H9 (cell line): ENCODE measurements around the gene TMC6. TPM values are rescaled to one million over a fixed set of nuclear protein-coding genes. Genes with fewer than 3 reads are reported as not detected.

Source experiments
- DNase-seq: peaks from one replicate; pipeline ENCODE4 v3.0.0-alpha.2; 2017
- H2AFZ ChIP-seq: one replicate; pipeline ENCODE4 v1.6.1; 2013; ENCODE audit warnings: mild to moderate bottlenecking, low read length, control low read depth, moderate library complexity
- H2AK5ac ChIP-seq: 2 replicates; pipeline ENCODE4 v1.6.1; 2013; ENCODE audit warnings: low read length, control low read depth, mixed read lengths; ENCODE audit not compliant: insufficient read length
- H2BK120ac ChIP-seq: one replicate; pipeline ENCODE4 v1.6.1; 2013; ENCODE audit warnings: low read depth, mild to moderate bottlenecking, low read length, control low read depth, inconsistent platforms; ENCODE audit not compliant: poor library complexity, severe bottlenecking
- H2BK12ac ChIP-seq: 2 replicates; pipeline ENCODE4 v1.6.1; 2013; ENCODE audit warnings: low read length, control low read depth, mixed read lengths, low read depth; ENCODE audit not compliant: insufficient read length
- H2BK15ac ChIP-seq: 2 replicates; pipeline ENCODE4 v1.6.1; 2013; ENCODE audit warnings: low read depth, low read length, control low read depth
- H2BK20ac ChIP-seq: one replicate; pipeline ENCODE4 v1.6.1; 2013; ENCODE audit warnings: low read depth, mild to moderate bottlenecking, low read length, control low read depth, inconsistent platforms; ENCODE audit not compliant: poor library complexity, severe bottlenecking
- H2BK5ac ChIP-seq: 2 replicates; pipeline ENCODE4 v1.6.1; 2013; ENCODE audit warnings: low read length, control low read depth, mixed read lengths; ENCODE audit not compliant: insufficient read length
- H3K14ac ChIP-seq: 2 replicates; pipeline ENCODE4 v1.6.1; 2013; ENCODE audit warnings: low read length, control low read depth; ENCODE audit not compliant: insufficient read depth
- H3K18ac ChIP-seq: 2 replicates; pipeline ENCODE4 v1.6.1; 2013; ENCODE audit warnings: low read depth, mild to moderate bottlenecking, mixed read lengths, low read length, control low read depth; ENCODE audit not compliant: insufficient read length
- H3K23ac ChIP-seq: 2 replicates; pipeline ENCODE4 v1.6.1; 2013; ENCODE audit warnings: low read length, control low read depth, mixed read lengths, low read depth; ENCODE audit not compliant: insufficient read length
- H3K23me2 ChIP-seq: 2 replicates; pipeline ENCODE4 v1.6.1; 2013; ENCODE audit warnings: low read depth, mild to moderate bottlenecking, mixed read lengths, low read length, control low read depth; ENCODE audit not compliant: insufficient read length, poor library complexity, severe bottlenecking
- H3K27ac ChIP-seq: 2 replicates; pipeline ENCODE4 v1.5.1; 2013; ENCODE audit warnings: low read length, control low read depth, mixed read lengths, low read depth; ENCODE audit not compliant: insufficient read length
- H3K27me3 ChIP-seq: 2 replicates; pipeline ENCODE4 v1.6.1; 2013; ENCODE audit warnings: low read length, control low read depth, inconsistent platforms; ENCODE audit not compliant: insufficient read depth
- H3K4ac ChIP-seq: 2 replicates; pipeline ENCODE4 v1.6.1; 2013; ENCODE audit warnings: low read depth, mild to moderate bottlenecking, control low read depth, inconsistent platforms, low read length, moderate library complexity
- H3K4me1 ChIP-seq: 2 replicates; pipeline ENCODE4 v1.6.1; 2013; ENCODE audit warnings: low read length, control low read depth, inconsistent platforms; ENCODE audit not compliant: insufficient read depth
- H3K4me2 ChIP-seq: 2 replicates; pipeline ENCODE4 v1.6.1; 2013; ENCODE audit warnings: low read length, control low read depth, mixed read lengths; ENCODE audit not compliant: insufficient read length, insufficient read depth
- H3K56ac ChIP-seq: 2 replicates; pipeline ENCODE4 v1.6.1; 2013; ENCODE audit warnings: low read depth, mild to moderate bottlenecking, mixed read lengths, low read length, control low read depth; ENCODE audit not compliant: insufficient read length
- H3K79me1 ChIP-seq: 2 replicates; pipeline ENCODE4 v1.6.1; 2013; ENCODE audit warnings: low read depth, mild to moderate bottlenecking, moderate library complexity, low read length, control low read depth, inconsistent platforms; ENCODE audit not compliant: insufficient read depth, poor library complexity, severe bottlenecking
- H3K79me2 ChIP-seq: 2 replicates; pipeline ENCODE4 v1.6.1; 2013; ENCODE audit warnings: low read length, control low read depth, inconsistent platforms; ENCODE audit not compliant: insufficient read depth
- H3K9ac ChIP-seq: 2 replicates; pipeline ENCODE4 v1.6.1; 2013; ENCODE audit warnings: low read length, control low read depth, mixed read lengths; ENCODE audit not compliant: insufficient read length; ENCODE audit errors: extremely low read depth
- H3K9me3 ChIP-seq: one replicate; pipeline ENCODE4 v1.6.1; 2013; ENCODE audit warnings: low read depth, low read length, inconsistent platforms; ENCODE audit not compliant: control insufficient read depth
- H3T11ph ChIP-seq: one replicate; pipeline ENCODE4 v1.6.1; 2013; ENCODE audit warnings: mild to moderate bottlenecking, low read length, control low read depth, inconsistent platforms
- H4K20me1 ChIP-seq: one replicate; pipeline ENCODE4 v1.6.1; 2013; ENCODE audit not compliant: control insufficient read depth, insufficient read length, insufficient read depth
- H4K5ac ChIP-seq: 2 replicates; pipeline ENCODE4 v1.6.1; 2013; ENCODE audit warnings: low read depth, mild to moderate bottlenecking, mixed read lengths, low read length, control low read depth; ENCODE audit not compliant: insufficient read length
- H4K8ac ChIP-seq: replicated peaks from 2 replicates; pipeline ENCODE4 v1.6.1; 2013; ENCODE audit warnings: low read length, control low read depth, mixed read lengths, low read depth; ENCODE audit not compliant: insufficient read length
- H4K91ac ChIP-seq: 2 replicates; pipeline ENCODE4 v1.6.1; 2013; ENCODE audit warnings: low read depth, mild to moderate bottlenecking, moderate library complexity, mixed read lengths, low read length, control low read depth; ENCODE audit not compliant: insufficient read length
- H3K27ac Mint-ChIP-seq, 3 experiments: 2 replicates in 2 of 3; 3 replicates in 1 of 3; pipeline ENCODE4 v1.8.0; 2020 to 2021; ENCODE audit warnings: mixed read lengths in 3 of 3, mild to moderate bottlenecking in 1 of 3, moderate library complexity in 1 of 3
- H3K27me3 Mint-ChIP-seq: 2 replicates; pipeline ENCODE4 v1.8.0; 2021; ENCODE audit warnings: low read depth, mild to moderate bottlenecking, moderate library complexity, mixed read lengths
- H3K36me3 Mint-ChIP-seq, 3 experiments: 2 replicates in 2 of 3; 3 replicates in 1 of 3; pipeline ENCODE4 v1.8.0; 2020 to 2021; ENCODE audit warnings: low read depth in 3 of 3, mixed read lengths in 3 of 3; ENCODE audit not compliant: insufficient read depth in 1 of 3
- H3K4me1 Mint-ChIP-seq, 2 experiments: 2 replicates each; pipeline ENCODE4 v1.8.0; 2020; ENCODE audit warnings: mixed read lengths in 2 of 2
- H3K4me3 Mint-ChIP-seq, 2 experiments: 2 replicates in 1 of 2; 3 replicates in 1 of 2; pipeline ENCODE4 v1.8.0; 2020 to 2021; ENCODE audit warnings: mild to moderate bottlenecking in 2 of 2, mixed read lengths in 2 of 2, moderate library complexity in 1 of 2
- H3K9me3 Mint-ChIP-seq, 2 experiments: 2 replicates in 1 of 2; 3 replicates in 1 of 2; pipeline ENCODE4 v1.8.0; 2020; ENCODE audit warnings: mild to moderate bottlenecking in 2 of 2, mixed read lengths in 2 of 2, moderate library complexity in 1 of 2
- whole genome bisulfite sequencing: extraction: QIAGEN DNeasy Blood & Tissue Kit; methylation state at CpG from one replicate; pipeline ENCODE4 v1.1.7; 2013; ENCODE audit warnings: missing lambda C conversion rate, low lambda C conversion rate, mixed read lengths; ENCODE audit not compliant: insufficient read length; ENCODE audit errors: extremely low coverage; 5-methylcytosine and 5-hydroxymethylcytosine counted together
- total RNA-seq: library from RNA; stranded (reverse); gene quantifications from 2 replicates; pipeline ENCODE4 v1.2.1, GENCODE V29; 2021
- TF ChIP-seq, protein P1 (sequence below): fragments of 200-600 bp; sonication (generic); conservative IDR thresholded peaks from 3 replicates; pipeline ENCODE4 v1.8.0; 2021; ENCODE audit warnings: antibody characterized with exemption, mild to moderate bottlenecking

Gene TMC6
- total RNA-seq, 1 experiment from 2014 or later = 86.8 TPM

DNA sequence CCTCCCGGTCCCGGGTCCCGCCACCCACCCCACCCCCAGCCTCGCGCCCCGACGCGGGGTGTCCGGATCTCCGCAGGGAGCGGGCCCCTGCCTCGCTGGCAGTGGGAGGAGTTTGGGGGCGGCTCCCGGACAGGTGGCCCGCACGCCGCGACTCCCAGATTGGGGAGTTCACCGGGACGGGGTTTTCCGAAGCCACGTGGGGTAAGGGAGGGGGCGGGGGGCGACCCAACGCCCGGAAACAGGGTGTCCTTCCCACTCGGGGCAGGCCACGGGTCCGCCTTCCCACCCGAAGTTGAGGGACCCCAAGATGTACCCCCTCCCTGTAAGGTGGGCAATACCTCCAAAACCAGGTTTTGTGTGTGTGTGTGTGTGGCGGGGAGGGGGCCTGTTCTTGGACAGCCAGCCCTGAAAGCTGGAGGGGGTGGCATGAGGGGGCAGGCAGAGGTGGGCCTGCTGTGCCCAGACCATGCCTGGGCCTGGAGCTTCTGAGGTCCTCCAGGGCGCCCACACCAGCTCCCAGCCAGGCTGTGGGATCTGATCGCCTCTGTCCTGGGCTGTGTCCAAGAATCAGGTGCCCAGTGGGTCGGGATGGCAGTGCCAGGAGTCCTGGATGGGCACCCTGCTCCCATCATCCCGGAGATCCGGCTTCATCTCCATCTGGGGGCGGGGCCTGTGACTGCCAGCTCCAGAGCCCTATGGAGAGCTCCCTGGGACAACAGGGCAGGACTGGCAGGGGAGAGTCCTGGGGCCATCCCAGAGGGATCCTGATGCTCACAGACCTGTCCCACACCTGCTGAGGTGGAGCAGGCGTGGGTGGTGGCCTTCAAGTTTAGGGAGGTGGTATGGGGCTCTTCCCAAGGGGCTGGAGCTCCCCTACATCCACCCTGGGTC is 40.6 kb upstream of the TMC6 start:
- Histone ChIP-seq H3K4me2 (peak overlapping the region; percentile 10), H3K79me2 (no peaks in the 10 kb centered on the region), H3K56ac (no peak overlapping the region), H2AK5ac (no peak overlapping the region), H2BK5ac (no peak overlapping the region), H3K4me1 (no peaks in the 10 kb centered on the region; the same call in 1 of the 2 replicates), H4K8ac (no peak overlapping the region), H3K9me3 (no peaks in the 10 kb centered on the region), H3K23me2 (no peaks in the 10 kb centered on the region), H2AFZ (no peak overlapping the region), H2BK15ac (no peak overlapping the region), H4K5ac (no peak overlapping the region), H3K9ac (no peak overlapping the region), H4K91ac (no peak overlapping the region), H3K14ac (no peak overlapping the region; the same call in 1 of the 2 replicates), H3K23ac (no peak overlapping the region), H2BK120ac (no peak overlapping the region), H2BK20ac (no peak overlapping the region), H4K20me1 (peaks cover 4% of the 10 kb centered on the region), H3K18ac (no peak overlapping the region), H3K27me3 (no peaks in the 10 kb centered on the region), H3K79me1 (no peaks in the 10 kb centered on the region), H3K4ac (no peak overlapping the region), H3K27ac (no peak overlapping the region), H2BK12ac (no peak overlapping the region), H3T11ph (no peak overlapping the region)
- Mint-ChIP-seq H3K27ac (no peak overlapping the region), H3K27me3 (no peaks in the 10 kb centered on the region; the same call in 1 of the 2 replicates), H3K4me3 (peak overlapping the region; percentile 73 to 79), H3K36me3 (peaks cover 9 to 30% (median 17%) of the 10 kb centered on the region in 3 experiments), H3K9me3 (no peaks in the 10 kb centered on the region), H3K4me1 (peaks cover 30 to 48% of the 10 kb centered on the region in 2 experiments)
- TF ChIP-seq, protein P1, sequence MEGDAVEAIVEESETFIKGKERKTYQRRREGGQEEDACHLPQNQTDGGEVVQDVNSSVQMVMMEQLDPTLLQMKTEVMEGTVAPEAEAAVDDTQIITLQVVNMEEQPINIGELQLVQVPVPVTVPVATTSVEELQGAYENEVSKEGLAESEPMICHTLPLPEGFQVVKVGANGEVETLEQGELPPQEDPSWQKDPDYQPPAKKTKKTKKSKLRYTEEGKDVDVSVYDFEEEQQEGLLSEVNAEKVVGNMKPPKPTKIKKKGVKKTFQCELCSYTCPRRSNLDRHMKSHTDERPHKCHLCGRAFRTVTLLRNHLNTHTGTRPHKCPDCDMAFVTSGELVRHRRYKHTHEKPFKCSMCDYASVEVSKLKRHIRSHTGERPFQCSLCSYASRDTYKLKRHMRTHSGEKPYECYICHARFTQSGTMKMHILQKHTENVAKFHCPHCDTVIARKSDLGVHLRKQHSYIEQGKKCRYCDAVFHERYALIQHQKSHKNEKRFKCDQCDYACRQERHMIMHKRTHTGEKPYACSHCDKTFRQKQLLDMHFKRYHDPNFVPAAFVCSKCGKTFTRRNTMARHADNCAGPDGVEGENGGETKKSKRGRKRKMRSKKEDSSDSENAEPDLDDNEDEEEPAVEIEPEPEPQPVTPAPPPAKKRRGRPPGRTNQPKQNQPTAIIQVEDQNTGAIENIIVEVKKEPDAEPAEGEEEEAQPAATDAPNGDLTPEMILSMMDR = no peak
- DNase-seq = peak; percentile 88
- WGBS = no CpG with 5 or more reads among the region's 38 CpGs
